GF-D8 (cell line): ENCODE data around the gene TOMM22.
A peak's percentile ranks its signal among the peaks of the same experiment; 100 is the strongest.

ENCODE experiments used
- DNase-seq: peaks from one replicate; lab custom pipeline; 2025; lab: John Stamatoyannopoulos, UW

TOMM22 gene

GRCh38 chr22:38696606-38697424, 15.1 kb downstream of the TOMM22 start:
- no peak for DNase-seq

- no peak for DNase-seq
Measured at GRCh38 chr22:38697425-38698089, 15.8 kb downstream of the TOMM22 start.

GRCh38 chr22:38698407-38699094, 16.8 kb downstream of the TOMM22 start:
- DNase-seq = no peak

GRCh38 chr22:38699143-38699542, 17.4 kb downstream of the TOMM22 start:
- DNase-seq = no peak

GRCh38 chr22:38699784-38700183, 18.0 kb downstream of the TOMM22 start:
- DNase-seq = no peak

GRCh38 chr22:38700270-38700788, 18.6 kb downstream of the TOMM22 start:
- no peak for DNase-seq

- peak; percentile 56 for DNase-seq
Measured at GRCh38 chr22:38700789-38701628, 19.3 kb downstream of the TOMM22 start, which contains the start of gene JOSD1. Gene JOSD1 (minus strand): TSS chr22:38700943. CDS start chr22:38699987, 956 bp downstream.

GRCh38 chr22:38704654-38705234, 23.0 kb downstream of the TOMM22 start:
- DNase-seq = no peak

GRCh38 chr22:38705235-38706100, 23.7 kb downstream of the TOMM22 start, which contains the start of gene GTPBP1:
Gene GTPBP1 (plus strand): TSS chr22:38705944. CDS start chr22:38705956, 12 bp downstream.
- peak; percentile 100 for DNase-seq

- no peak for DNase-seq
Measured at GRCh38 chr22:38706101-38706900, 24.5 kb downstream of the TOMM22 start.

- DNase-seq = no peak
Measured at GRCh38 chr22:38706901-38707195, 25.1 kb downstream of the TOMM22 start.

GRCh38 chr22:38707346-38707745, 25.6 kb downstream of the TOMM22 start:
- peak; percentile 30 for DNase-seq

- no peak for DNase-seq
Measured at GRCh38 chr22:38707984-38708383, 26.2 kb downstream of the TOMM22 start.

GRCh38 chr22:38709306-38709705, 27.5 kb downstream of the TOMM22 start:
- no peak for DNase-seq

GRCh38 chr22:38710351-38710750, 28.6 kb downstream of the TOMM22 start:
- no peak for DNase-seq

GRCh38 chr22:38710866-38711265, 29.1 kb downstream of the TOMM22 start:
- DNase-seq = no peak

- DNase-seq = no peak
Measured at GRCh38 chr22:38712486-38713207, 30.9 kb downstream of the TOMM22 start.

- no peak for DNase-seq
Measured at GRCh38 chr22:38713921-38714320, 32.2 kb downstream of the TOMM22 start.
